Uterine smooth muscle cell (primary cell): ENCODE measurements around the gene NUP188. TPM values are rescaled to one million over a fixed set of nuclear protein-coding genes. Genes with fewer than 3 reads are reported as not detected.

Source experiments
- total RNA-seq: library from RNA; depleted of rRNA; stranded (reverse); fragments of >200 nt; gene quantifications from 2 replicates; pipeline ENCODE4 v1.2.3, GENCODE V29; 2014

Gene NUP188
- 37.7 and 70.7 TPM in 2 replicates for total RNA-seq

GRCh38 chr9:128947527-128948301 lies at the start of gene NUP188, which contains the start of gene DOLK:
Gene NUP188 (plus strand): TSS chr9:128947699. CDS start chr9:128947720, 21 bp downstream.
Gene DOLK (minus strand): TSS chr9:128947603. CDS start chr9:128947303, 300 bp downstream.

GRCh38 chr9:128920381-128921058 lies 27.0 kb upstream of the NUP188 start, which contains the start of gene PHYHD1:
Gene PHYHD1 (plus strand): TSS chr9:128920982. CDS start chr9:128922324, 1,342 bp downstream.

GRCh38 chr9:129028192-129028966 lies 80.9 kb downstream of the NUP188 start, which contains the start of gene SH3GLB2:
Gene SH3GLB2 (minus strand): TSS chr9:129028331. CDS start chr9:129028154, 177 bp downstream.

GRCh38 chr9:129036241-129036922 lies 88.9 kb downstream of the NUP188 start, which contains the start of gene MIGA2:
Gene MIGA2 (plus strand): TSS chr9:129036626. CDS start chr9:129040595, 3,969 bp downstream.

Other genes with a start within 250 kb of the NUP188 start
- gene PKN3, start 245.2 kb upstream of the NUP188 start, total RNA-seq, result 1.5 and 4.0 TPM in 2 replicates
- gene ZDHHC12, start 223.6 kb upstream of the NUP188 start, total RNA-seq, result 29.1 and 42.5 TPM in 2 replicates
- 20.8 and 23.6 TPM in 2 replicates for gene ZER1, start 175.8 kb upstream of the NUP188 start, total RNA-seq
- gene TBC1D13, start 160.4 kb upstream of the NUP188 start, total RNA-seq, result 11.4 and 13.8 TPM in 2 replicates
- 20.9 and 48.4 TPM in 2 replicates for gene ENDOG, start 129.2 kb upstream of the NUP188 start, total RNA-seq
- 19.5 and 20.2 TPM in 2 replicates for gene SPOUT1, start 117.9 kb upstream of the NUP188 start, total RNA-seq
- 12.2 and 13.4 TPM in 2 replicates for gene KYAT1, start 65.7 kb upstream of the NUP188 start, total RNA-seq
- gene LRRC8A, start 65.6 kb upstream of the NUP188 start, total RNA-seq, result 29.1 and 36.1 TPM in 2 replicates
- 3.4 and 6.2 TPM in 2 replicates for gene PHYHD1, start 26.7 kb upstream of the NUP188 start, total RNA-seq
- 31.6 and 32.9 TPM in 2 replicates for gene DOLK, start 96 bp upstream of the NUP188 start, total RNA-seq
- gene SH3GLB2, start 80.6 kb downstream of the NUP188 start, total RNA-seq, result 51.8 and 61.4 TPM in 2 replicates
- 26.6 and 27.3 TPM in 2 replicates for gene MIGA2, start 88.9 kb downstream of the NUP188 start, total RNA-seq
- 9.7 and 14.1 TPM in 2 replicates for gene DOLPP1, start 133.4 kb downstream of the NUP188 start, total RNA-seq
- gene CRAT, start 163.1 kb downstream of the NUP188 start, total RNA-seq, result 31.2 and 41.6 TPM in 2 replicates
- 121 and 129 TPM in 2 replicates for gene PTPA, start 163.7 kb downstream of the NUP188 start, total RNA-seq
- 41.9 and 74.2 TPM in 2 replicates for gene IER5L, start 230.6 kb downstream of the NUP188 start, total RNA-seq